Retina (tissue), 1 donor: ENCODE results near the gene ELAVL2.

ENCODE experiments used
- DNase-seq: peaks from one replicate; pipeline ENCODE4 v3.0.0-alpha.2; 2016

The ELAVL2 gene

GRCh38 chr9:23721466-23721865 lies 104.6 kb downstream of the ELAVL2 start:
- DNase-seq: no peak

GRCh38 chr9:23717505-23717904 lies 108.5 kb downstream of the ELAVL2 start:
- no peak for DNase-seq

GRCh38 chr9:23707249-23707648 lies 118.8 kb downstream of the ELAVL2 start:
- no peak for DNase-seq

- no peak for DNase-seq
Measured at GRCh38 chr9:23702311-23702922, 123.6 kb downstream of the ELAVL2 start.

- no peak for DNase-seq
Measured at GRCh38 chr9:23701291-23701690, 124.7 kb downstream of the ELAVL2 start.

- no peak for DNase-seq
Measured at GRCh38 chr9:23700359-23700758, 125.7 kb downstream of the ELAVL2 start.

- no peak for DNase-seq
Measured at GRCh38 chr9:23698161-23698560, 127.9 kb downstream of the ELAVL2 start.

GRCh38 chr9:23695572-23695971 lies 130.5 kb downstream of the ELAVL2 start:
- DNase-seq: no peak

GRCh38 chr9:23693374-23693773 lies 132.7 kb downstream of the ELAVL2 start:
- no peak for DNase-seq

GRCh38 chr9:23686896-23687295 lies 139.1 kb downstream of the ELAVL2 start:
- no peak for DNase-seq

GRCh38 chr9:23686257-23686656 lies 139.8 kb downstream of the ELAVL2 start:
- DNase-seq: no peak

- DNase-seq: no peak
Measured at GRCh38 chr9:23683611-23684061, 142.4 kb downstream of the ELAVL2 start.

GRCh38 chr9:23682891-23683431 lies 143.1 kb downstream of the ELAVL2 start:
- DNase-seq: no peak

- DNase-seq: no peak
Measured at GRCh38 chr9:23682352-23682751, 143.7 kb downstream of the ELAVL2 start.

- no peak for DNase-seq
Measured at GRCh38 chr9:23677446-23677845, 148.6 kb downstream of the ELAVL2 start.

GRCh38 chr9:23674016-23674585 lies 151.9 kb downstream of the ELAVL2 start:
- DNase-seq: no peak

- DNase-seq: no peak
Measured at GRCh38 chr9:23672151-23672550, 153.9 kb downstream of the ELAVL2 start.

GRCh38 chr9:23669776-23670175 lies 156.3 kb downstream of the ELAVL2 start:
- no peak for DNase-seq

GRCh38 chr9:23665635-23666034 lies 160.4 kb downstream of the ELAVL2 start:
- no peak for DNase-seq

- no peak for DNase-seq
Measured at GRCh38 chr9:23665051-23665450, 161.0 kb downstream of the ELAVL2 start.

GRCh38 chr9:23663946-23664345 lies 162.1 kb downstream of the ELAVL2 start:
- no peak for DNase-seq

GRCh38 chr9:23663536-23663935 lies 162.5 kb downstream of the ELAVL2 start:
- no peak for DNase-seq

GRCh38 chr9:23663125-23663524 lies 162.9 kb downstream of the ELAVL2 start:
- no peak for DNase-seq

GRCh38 chr9:23662320-23662719 lies 163.7 kb downstream of the ELAVL2 start:
- DNase-seq: no peak
